H1 (cell line): ENCODE measurements around the gene HCK. TPM values are rescaled to one million over a fixed set of nuclear protein-coding genes. Genes with fewer than 3 reads are reported as not detected.

Experiments
- CTCF ChIA-PET: fragments of 300-600 bp; sonication (Branson Sonifier 250); formaldehyde crosslinking; loops from one replicate; lab custom pipeline; 2021; ENCODE audit not compliant: partially characterized antibody; lab: Charles Lee
- POLR2A ChIA-PET: fragments of 300-600 bp; sonication (Branson Sonifier 250); formaldehyde crosslinking; loops from one replicate; lab custom pipeline; 2021; ENCODE audit warnings: inconsistent platforms; ENCODE audit not compliant: partially characterized antibody; lab: Charles Lee
- DNase-seq, 2 experiments: peaks; one replicate each; pipeline versions ENCODE4 v3.0.0 to v3.0.0-alpha.2; 2010 to 2022; ENCODE audit warnings: low spot score in 2 of 2, low read depth in 1 of 2, mixed read lengths in 1 of 2
- FAIRE-seq: peaks from 2 replicates; lab custom pipeline; 2011; peaks lifted over from hg19 to GRCh38; lab: Jason Lieb, UNC
- H2AFZ ChIP-seq: 2 replicates; pipeline ENCODE4 v1.8.1; 2012; ENCODE audit warnings: low read length, inconsistent platforms
- H2AK5ac ChIP-seq: 2 replicates; pipeline ENCODE4 v1.6.1; 2013; ENCODE audit warnings: low read depth, low read length
- H2BK120ac ChIP-seq: replicated peaks from 2 replicates; pipeline ENCODE3; 2013; ENCODE audit warnings: low read depth, low read length, inconsistent platforms
- H2BK12ac ChIP-seq: 2 replicates; pipeline ENCODE4 v1.6.1; 2013; ENCODE audit warnings: low read depth, low read length
- H2BK15ac ChIP-seq: 2 replicates; pipeline ENCODE4 v1.6.1; 2013; ENCODE audit warnings: low read length
- H2BK20ac ChIP-seq: 2 replicates; pipeline ENCODE4 v1.6.1; 2013; ENCODE audit warnings: low read length
- H2BK5ac ChIP-seq: 2 replicates; pipeline ENCODE4 v1.6.1; 2013; ENCODE audit warnings: low read depth, low read length
- H3K14ac ChIP-seq: 2 replicates; pipeline ENCODE4 v1.6.1; 2013; ENCODE audit warnings: inconsistent platforms; ENCODE audit not compliant: insufficient read length
- H3K18ac ChIP-seq: 2 replicates; pipeline ENCODE4 v1.6.1; 2013; ENCODE audit warnings: low read length; ENCODE audit errors: extremely low read depth
- H3K23ac ChIP-seq: 2 replicates; pipeline ENCODE4 v1.6.1; 2013; ENCODE audit warnings: inconsistent platforms; ENCODE audit not compliant: insufficient read length
- H3K23me2 ChIP-seq: 2 replicates; pipeline ENCODE4 v1.6.1; 2013; ENCODE audit warnings: low read depth, low read length
- H3K27ac ChIP-seq: 2 replicates; pipeline ENCODE4 v1.6.1; 2011; ENCODE audit warnings: low read depth, low read length, inconsistent platforms
- H3K27me3 ChIP-seq, 4 experiments: replicated peaks in 1 of 4; 1 replicate in 1 of 4; 2 replicates in 3 of 4; pipeline versions ENCODE4 v1.6.1 to v1.8.1; 2011 to 2013; ENCODE audit warnings: low read length in 3 of 4, mild to moderate bottlenecking in 3 of 4, inconsistent platforms in 2 of 4, mixed read lengths in 2 of 4, moderate library complexity in 1 of 4; ENCODE audit not compliant: control insufficient read depth in 3 of 4, insufficient read depth in 3 of 4; ENCODE audit errors: extremely low read depth in 1 of 4
- H3K36me3 ChIP-seq, 4 experiments: 2 replicates each; pipeline versions ENCODE4 v1.6.1 to v1.8.1; 2011 to 2013; ENCODE audit warnings: mild to moderate bottlenecking in 4 of 4, low read length in 3 of 4, moderate library complexity in 2 of 4, control low read depth in 1 of 4, inconsistent platforms in 1 of 4; ENCODE audit not compliant: insufficient read depth in 4 of 4, control insufficient read depth in 2 of 4
- H3K4ac ChIP-seq: replicated peaks from 2 replicates; pipeline ENCODE3; 2013; ENCODE audit warnings: low read length, low read depth, mixed read lengths, inconsistent platforms; ENCODE audit not compliant: insufficient read length
- H3K4me1 ChIP-seq, 4 experiments: replicated peaks in 1 of 4; 1 replicate in 1 of 4; 2 replicates in 3 of 4; pipeline versions ENCODE4 v1.6.1 to v1.8.1; 2011 to 2013; ENCODE audit warnings: low read length in 3 of 4, inconsistent platforms in 2 of 4, mixed read lengths in 1 of 4; ENCODE audit not compliant: insufficient read depth in 4 of 4, control insufficient read depth in 3 of 4
- H3K4me2 ChIP-seq, 2 experiments: 2 replicates each; pipeline versions ENCODE4 v1.6.1 to v1.8.1; 2011 to 2013; ENCODE audit warnings: low read depth in 2 of 2, low read length in 2 of 2, control low read depth in 1 of 2, inconsistent platforms in 1 of 2, mild to moderate bottlenecking in 1 of 2; ENCODE audit not compliant: insufficient read depth in 1 of 2
- H3K4me3 ChIP-seq, 4 experiments: fragments of 200-600, 300-600 bp in 1 of 4; sonication (generic), shearing (Covaris generic), sonication (Bioruptor Twin) in 1 of 4; 2 replicates each; pipeline versions ENCODE4 v1.5.1 to v1.8.1; 2011 to 2016; ENCODE audit warnings: low read length in 4 of 4, low read depth in 3 of 4, control low read depth in 2 of 4, inconsistent platforms in 2 of 4, mild to moderate bottlenecking in 2 of 4, mixed read lengths in 1 of 4, moderate library complexity in 1 of 4; ENCODE audit not compliant: insufficient read depth in 2 of 4; ENCODE audit errors: extremely low read depth in 1 of 4
- H3K56ac ChIP-seq: replicated peaks from 2 replicates; pipeline ENCODE3; 2013; ENCODE audit warnings: low read depth, mild to moderate bottlenecking, mixed read lengths, low read length, inconsistent platforms; ENCODE audit not compliant: insufficient read length
- H3K79me1 ChIP-seq: 2 replicates; pipeline ENCODE4 v1.6.1; 2013; ENCODE audit warnings: low read depth, low read length, control low read depth
- H3K79me2 ChIP-seq, 2 experiments: 2 replicates each; pipeline versions ENCODE4 v1.6.1 to v1.8.1; 2012 to 2013; ENCODE audit warnings: low read length in 2 of 2, mild to moderate bottlenecking in 2 of 2, inconsistent platforms in 1 of 2; ENCODE audit not compliant: insufficient read depth in 2 of 2, control insufficient read depth in 1 of 2
- H3K9ac ChIP-seq, 4 experiments: replicated peaks in 1 of 4; 1 replicate in 1 of 4; 2 replicates in 3 of 4; pipeline versions ENCODE4 v1.6.1 to v1.8.1; 2011 to 2013; ENCODE audit warnings: low read depth in 3 of 4, low read length in 3 of 4, control low read depth in 2 of 4, mild to moderate bottlenecking in 2 of 4, moderate library complexity in 2 of 4, inconsistent platforms in 1 of 4; ENCODE audit errors: extremely low read depth in 1 of 4
- H3K9me3 ChIP-seq, 2 experiments: 2 replicates each; pipeline versions ENCODE4 v1.6.1 to v1.8.1; 2012 to 2013; ENCODE audit warnings: mild to moderate bottlenecking in 2 of 2, moderate library complexity in 2 of 2, control low read depth in 1 of 2, inconsistent platforms in 1 of 2, low read depth in 1 of 2, low read length in 1 of 2, mixed read lengths in 1 of 2; ENCODE audit not compliant: insufficient read depth in 2 of 2
- H4K20me1 ChIP-seq, 2 experiments: replicated peaks in 1 of 2; 2 replicates each; pipeline versions ENCODE3 to v1.8.1; 2011 to 2013; ENCODE audit warnings: inconsistent platforms in 2 of 2, low read length in 2 of 2, mild to moderate bottlenecking in 1 of 2; ENCODE audit not compliant: insufficient read depth in 2 of 2, control insufficient read depth in 1 of 2
- H4K5ac ChIP-seq: 2 replicates; pipeline ENCODE4 v1.6.1; 2013; ENCODE audit warnings: low read length, low read depth, mixed read lengths, inconsistent platforms; ENCODE audit not compliant: insufficient read length
- H4K8ac ChIP-seq: 2 replicates; pipeline ENCODE4 v1.8.0; 2013; ENCODE audit warnings: mild to moderate bottlenecking, moderate library complexity, low read length, inconsistent platforms; ENCODE audit not compliant: insufficient read depth; ENCODE audit errors: extremely low read depth
- H4K91ac ChIP-seq: replicated peaks from 2 replicates; pipeline ENCODE3; 2013; ENCODE audit warnings: low read length, mixed read lengths, inconsistent platforms; ENCODE audit not compliant: insufficient read length
- EZH2 ChIP-seq: fragments of 200-600 bp; sonication (generic); IDR thresholded peaks from 2 replicates; pipeline ENCODE4 v1.7.1; 2012; ENCODE audit warnings: low read depth, mild to moderate bottlenecking, moderate library complexity, low read length, inconsistent platforms; ENCODE audit not compliant: severe bottlenecking
- FOSL1 ChIP-seq: IDR thresholded peaks from 2 replicates; pipeline ENCODE4 v1.6.1; 2011; ENCODE audit warnings: mild to moderate bottlenecking, low read depth, low read length, moderate library complexity; ENCODE audit not compliant: insufficient read depth
- ZNF274 ChIP-seq: IDR thresholded peaks from 2 replicates; pipeline ENCODE4 v1.7.0; 2012; ENCODE audit warnings: low read length, borderline replicate concordance; ENCODE audit errors: extremely low read depth
- WGBS, 2 experiments: shearing (Covaris generic) in 1 of 2; methylation state at CpG; one replicate each; pipeline versions ENCODE4 v1.1.6 to v1.1.7; 2013 to 2015; ENCODE audit warnings: low lambda C conversion rate in 2 of 2, mixed read lengths in 2 of 2, inconsistent platforms in 1 of 2, low coverage in 1 of 2, missing lambda C conversion rate in 1 of 2; ENCODE audit not compliant: insufficient replicate concordance in 2 of 2, insufficient coverage in 1 of 2, insufficient read length in 1 of 2; ENCODE audit errors: extremely low coverage in 1 of 2, missing lambda C conversion rate in 1 of 2; 5-methylcytosine and 5-hydroxymethylcytosine counted together
- polyA plus RNA-seq, 7 experiments: library from polyadenylated mRNA; depleted of rRNA in 3 of 7; stranded (reverse) in 5 of 7; unstranded in 2 of 7; fragments of >200 nt in 5 of 7; fragments of 200-250 nt in 2 of 7; gene quantifications; 1 replicate in 5 of 7; 2 replicates in 1 of 7; 4 replicates in 1 of 7; pipeline versions ENCODE4 v1.2.1 to v1.2.3, GENCODE V29; 2011 to 2013; ENCODE audit warnings: missing spikeins in 2 of 7, mixed read lengths in 2 of 7
- total RNA-seq: library from RNA; stranded (reverse); fragmentation: NEBNext Ultra II Directional; extraction: Animal tissue kit (Norgen Biotek cat#: 25700); gene quantifications from 2 replicates; pipeline ENCODE4 v1.2.1, GENCODE V29; 2021
- TF ChIP-seq, protein P1 (sequence below): IDR thresholded peaks from 2 replicates; pipeline ENCODE4 v1.6.1; 2012; ENCODE audit warnings: inconsistent platforms

The HCK gene
- total and polyA plus RNA-seq, 2 of the 8 experiments (the other 6 are each of a cell fraction or from before 2014, with no cell fraction given): 0.37 to 4.3 TPM

DNA sequence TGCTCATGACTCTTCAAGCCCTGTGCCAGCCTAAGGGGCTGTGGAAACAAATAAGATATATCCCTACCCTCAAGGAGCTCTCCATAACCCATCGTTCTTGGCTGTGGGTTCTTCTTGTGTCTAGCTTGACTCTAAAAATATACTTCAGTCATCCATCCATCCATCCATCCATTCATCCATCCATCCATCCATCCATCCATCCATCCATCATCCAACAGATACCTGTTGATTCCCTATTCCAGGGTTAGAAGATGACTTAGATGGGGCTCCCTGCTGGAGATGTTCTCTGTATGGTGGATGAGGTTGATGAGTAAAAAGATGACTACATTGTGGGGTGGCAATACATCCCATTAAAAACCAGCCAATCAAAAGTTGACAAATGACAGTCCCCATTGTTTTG lies 23.5 kb downstream of the HCK start:
- no peak overlapping the region for H3K18ac ChIP-seq
- H3K4me1 ChIP-seq: peaks cover 0 to 3% (median 0%) of the 10 kb centered on the region in 4 experiments; a peak in 3 of 7 replicates
- H2AK5ac ChIP-seq: no peak overlapping the region
- ChIA-PET POLR2A (no interaction called here), CTCF (interaction anchor here (1.0 to 1.3 kb wide), 5 partner anchors 17 to 115 kb away, joined by 3 to 5 read pairs (median 4); no protein-coding TSS in a partner anchor)
- H3K23me2 ChIP-seq: no peaks in the 10 kb centered on the region
- H3K27me3 ChIP-seq: no peaks in the 10 kb centered on the region
- DNase-seq: no peak
- no peaks in the 10 kb centered on the region for H3K79me2 ChIP-seq
- 88% methylated on average over 1 of the region's 1 CpG; no CpG with 5 or more reads in 1 of the 2 experiments for WGBS, 2 experiments
- no peak overlapping the region for H2AFZ ChIP-seq
- no peaks in the 10 kb centered on the region for H3K79me1 ChIP-seq
- no peaks in the 10 kb centered on the region for H3K9me3 ChIP-seq
- no peak overlapping the region for H2BK120ac ChIP-seq
- no peak overlapping the region for H2BK15ac ChIP-seq
- H2BK20ac ChIP-seq: no peak overlapping the region
- H4K91ac ChIP-seq: no peak overlapping the region
- no peak for FAIRE-seq
- H3K56ac ChIP-seq: no peak overlapping the region
- H3K4me3 ChIP-seq: no peak overlapping the region
- no peak overlapping the region for H3K4ac ChIP-seq
- H3K23ac ChIP-seq: no peak overlapping the region
- no peak overlapping the region for H3K14ac ChIP-seq
- H2BK5ac ChIP-seq: no peak overlapping the region
- no peak overlapping the region for H3K9ac ChIP-seq
- no peak overlapping the region for H4K5ac ChIP-seq
- no peak overlapping the region for H4K8ac ChIP-seq
- no peaks in the 10 kb centered on the region for H4K20me1 ChIP-seq
- H3K27ac ChIP-seq: no peak overlapping the region
- H3K36me3 ChIP-seq: no peaks in the 10 kb centered on the region
- H3K4me2 ChIP-seq: no peak overlapping the region
- H2BK12ac ChIP-seq: no peak overlapping the region
- TF ChIP-seq FOSL1 (no peak), ZNF274 (no peak), EZH2 (no peak)
- TF ChIP-seq, protein P1, sequence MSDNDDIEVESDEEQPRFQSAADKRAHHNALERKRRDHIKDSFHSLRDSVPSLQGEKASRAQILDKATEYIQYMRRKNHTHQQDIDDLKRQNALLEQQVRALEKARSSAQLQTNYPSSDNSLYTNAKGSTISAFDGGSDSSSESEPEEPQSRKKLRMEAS: no peak
